ENCODE measurements around the gene CACNG3. TPM values are rescaled to one million over a fixed set of nuclear protein-coding genes. Genes with fewer than 3 reads are reported as not detected.

Gene CACNG3
- total and polyA plus RNA-seq, 2 of the 13 experiments (the other 11 are each of a cell fraction or from before 2014, with no cell fraction given), result not detected

GRCh38 chr16:24234737-24235136 is 21.4 kb upstream of the CACNG3 start:
- in situ Hi-C loops (cut with HindIII; ENCODE audit: extremely low pct_ligation_motif_present, low pct_unique_long_range_greater_than_20kb) (no loop called here), intact Hi-C loops (cut with micrococcal nuclease; ENCODE audit: unreplicated experiment) (loop anchor here (10.0 kb wide), 1 partner anchor 1460 kb away; the partner anchor contains the start of gene HS3ST4)
- Histone ChIP-seq H3K9ac (ENCODE audit: insufficient read depth, low read depth, low read length) (no peak overlapping the region), H3K27ac (ENCODE audit: extremely low read length, insufficient read depth, low read length) (no peak overlapping the region), H3K27me3 (ENCODE audit: control insufficient read depth in 1 of 2, insufficient read depth in 2 of 2, low read length in 2 of 2) (no peaks in the 10 kb centered on the region; a peak in 1 of 5 replicates), H3K9me3 (ENCODE audit: low read length) (no peaks in the 10 kb centered on the region; the same call in 1 of the 2 replicates), H3K4me1 (ENCODE audit: insufficient read depth, low read length) (no peaks in the 10 kb centered on the region), H3K36me3 (replicated peaks in 1 of 2; ENCODE audit: control insufficient read depth in 1 of 2, insufficient read depth in 2 of 2, low read length in 2 of 2) (no peaks in the 10 kb centered on the region), H2AFZ (ENCODE audit: low read length) (no peak overlapping the region), H3K79me2 (ENCODE audit: insufficient read depth, low read length) (no peaks in the 10 kb centered on the region), H3K4me3 (replicated peaks in 1 of 3; ENCODE audit: insufficient read depth in 1 of 3, low read depth in 2 of 3, low read length in 3 of 3) (no peak overlapping the region), H3K4me2 (ENCODE audit: low read depth, low read length) (no peak overlapping the region), H4K20me1 (ENCODE audit: insufficient read depth, low read length) (no peaks in the 10 kb centered on the region)
- FAIRE-seq (no peak), ATAC-seq (no peak), DNase-seq (ENCODE audit: low spot score) (no peak)
- ChIA-PET CTCF (ENCODE audit: low intra/inter-chr PET ratio, low total read pairs) (no interaction called here), POLR2A (no interaction called here)
- TF ChIP-seq FOXJ3 (CRISPR knock-in tag; IDR thresholded peaks at IDR 0.05; ENCODE audit: borderline replicate concordance) (no peak), NCOR1 (IDR thresholded peaks at IDR 0.05; ENCODE audit: borderline replicate concordance, low read length) (no peak), TAF15 (IDR thresholded peaks at IDR 0.05; ENCODE audit: low read depth, low read length, poor library complexity, severe bottlenecking) (no peak), NKX3-1 (CRISPR knock-in tag; IDR thresholded peaks at IDR 0.05) (no peak), ZNF362 (CRISPR knock-in tag; IDR thresholded peaks at IDR 0.05; ENCODE audit: borderline replicate concordance) (no peak), PHF5A (CRISPR knock-in tag; IDR thresholded peaks at IDR 0.05; ENCODE audit: low read depth, unreplicated experiment) (no peak), ISX (CRISPR knock-in tag; conservative IDR thresholded peaks at IDR 0.05) (no peak), TAF1 (CRISPR knock-in tag; IDR thresholded peaks at IDR 0.05) (no peak), MAFG (CRISPR knock-in tag; IDR thresholded peaks at IDR 0.05) (no peak), NAIF1 (CRISPR knock-in tag; IDR thresholded peaks at IDR 0.05; ENCODE audit: borderline replicate concordance) (no peak), SMAD3 (CRISPR knock-in tag; IDR thresholded peaks at IDR 0.05) (no peak)
- 0% methylated on average over 5 of the region's 5 CpGs for WGBS (ENCODE audit: low lambda C conversion rate)
- BruUV-seq (replicated peaks), result no TSS peak
